GM12874 (cell line): ENCODE results near the gene TNNT3.

Experiments used
- CTCF ChIP-seq: IDR thresholded peaks from 2 replicates; pipeline ENCODE4 v1.5.1; 2011; ENCODE audit warnings: low read depth, mild to moderate bottlenecking, control low read depth, low read length, moderate library complexity; ENCODE audit not compliant: insufficient read depth

The TNNT3 gene

GRCh38 chr11:1875093-1875850, 44.2 kb upstream of the TNNT3 start:
- no peak for TF ChIP-seq CTCF

- peak; percentile 51 for TF ChIP-seq CTCF
Measured at GRCh38 chr11:1876361-1877063, 43.0 kb upstream of the TNNT3 start.

GRCh38 chr11:1877211-1878136, 42.0 kb upstream of the TNNT3 start:
- TF ChIP-seq CTCF: no peak

- no peak for TF ChIP-seq CTCF
Measured at GRCh38 chr11:1878137-1879031, 41.1 kb upstream of the TNNT3 start.

GRCh38 chr11:1879342-1879940, 40.1 kb upstream of the TNNT3 start:
- TF ChIP-seq CTCF: no peak

- no peak for TF ChIP-seq CTCF
Measured at GRCh38 chr11:1879941-1880720, 39.4 kb upstream of the TNNT3 start.
